Activated naive CD4-positive, alpha-beta T cell treated with anti-CD3 and anti-CD28 coated beads for 36 hours (primary cell): ENCODE data around the gene AMN. TPM values are rescaled to one million over a fixed set of nuclear protein-coding genes. Genes with fewer than 3 reads are reported as not detected.

Experiments
- CTCF ChIA-PET: fragments of 350-600 bp; sonication (Branson Sonifier 250); formaldehyde crosslinking; loops from one replicate; lab custom pipeline; 2021; ENCODE audit warnings: antibody characterized with exemption; lab: Charles Lee
- DNase-seq: peaks from one replicate; pipeline ENCODE4 v3.0.0-alpha.2; 2020
- H3K27ac Mint-ChIP-seq: one replicate; pipeline ENCODE4 v1.8.0; 2021; ENCODE audit warnings: mild to moderate bottlenecking, mixed read lengths
- H3K27me3 Mint-ChIP-seq: one replicate; pipeline ENCODE4 v1.8.0; 2021; ENCODE audit warnings: low read depth, mixed read lengths
- H3K36me3 Mint-ChIP-seq: one replicate; pipeline ENCODE4 v1.8.0; 2021; ENCODE audit warnings: low read depth, mixed read lengths
- H3K4me1 Mint-ChIP-seq: one replicate; pipeline ENCODE4 v1.8.0; 2021; ENCODE audit warnings: low read depth, mixed read lengths
- H3K4me3 Mint-ChIP-seq: one replicate; pipeline ENCODE4 v1.8.0; 2021; ENCODE audit warnings: mild to moderate bottlenecking, moderate library complexity, mixed read lengths
- H3K9me3 Mint-ChIP-seq: one replicate; pipeline ENCODE4 v1.8.0; 2021; ENCODE audit warnings: mixed read lengths
- intact Hi-C: fragments of 100-400 bp; cut with micrococcal nuclease; formaldehyde crosslinking; loops from one replicate; pipeline ENCODE4 v1.15.1; 2023
- total RNA-seq, 2 experiments: library from RNA; stranded (reverse); gene quantifications; one replicate each; pipeline ENCODE4 v1.2.3, GENCODE V29; 2021

The AMN gene
- total RNA-seq, 2 experiments from 2014 or later, result 0.33 to 0.37 TPM

- CTCF ChIA-PET, result no interaction called here
- H3K36me3 Mint-ChIP-seq, result no peaks in the 10 kb centered on the region
- intact Hi-C loops, result no loop called here
- DNase-seq, result no peak
- H3K4me3 Mint-ChIP-seq, result no peak overlapping the region
- H3K27ac Mint-ChIP-seq, result no peak overlapping the region
- H3K9me3 Mint-ChIP-seq, result no peaks in the 10 kb centered on the region
- peaks cover 3% of the 10 kb centered on the region for H3K27me3 Mint-ChIP-seq
- no peaks in the 10 kb centered on the region for H3K4me1 Mint-ChIP-seq
These were observed 13.3 kb downstream of the AMN start for GRCh38 chr14:102935756-102936155.

- no peak overlapping the region for H3K27ac Mint-ChIP-seq
- H3K36me3 Mint-ChIP-seq, result no peaks in the 10 kb centered on the region
- no peaks in the 10 kb centered on the region for H3K27me3 Mint-ChIP-seq
- intact Hi-C loops, result no loop called here
- DNase-seq, result no peak
- no peak overlapping the region for H3K4me3 Mint-ChIP-seq
- CTCF ChIA-PET, result no interaction called here
- no peaks in the 10 kb centered on the region for H3K9me3 Mint-ChIP-seq
- no peaks in the 10 kb centered on the region for H3K4me1 Mint-ChIP-seq
These were observed 15.1 kb downstream of the AMN start for GRCh38 chr14:102937331-102938175.

DNA sequence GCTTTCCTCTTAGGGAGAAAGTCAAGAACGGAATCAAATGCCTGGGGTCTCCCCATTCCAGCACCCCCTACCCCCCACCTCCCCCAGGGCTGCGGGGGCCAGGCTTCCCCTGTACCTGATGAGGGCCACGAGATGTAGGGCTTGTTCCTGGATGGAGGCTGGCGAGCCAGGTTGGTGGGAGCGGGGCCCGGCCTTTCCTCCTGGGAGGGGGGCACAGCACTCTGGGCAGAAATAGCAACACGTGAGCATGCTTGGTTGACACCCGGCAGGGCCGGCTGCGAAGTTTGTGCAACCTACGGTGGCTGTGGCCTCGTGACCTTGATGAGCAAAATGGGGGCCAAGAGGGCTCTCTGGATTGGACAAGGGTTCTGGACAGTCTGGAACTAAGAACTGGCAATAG is 15.7 kb downstream of the AMN start:
- CTCF ChIA-PET, result no interaction called here
- H3K36me3 Mint-ChIP-seq, result no peaks in the 10 kb centered on the region
- no peaks in the 10 kb centered on the region for H3K4me1 Mint-ChIP-seq
- H3K27ac Mint-ChIP-seq, result no peak overlapping the region
- intact Hi-C loops, result no loop called here
- no peaks in the 10 kb centered on the region for H3K27me3 Mint-ChIP-seq
- H3K9me3 Mint-ChIP-seq, result no peaks in the 10 kb centered on the region
- no peak for DNase-seq
- no peak overlapping the region for H3K4me3 Mint-ChIP-seq

DNA sequence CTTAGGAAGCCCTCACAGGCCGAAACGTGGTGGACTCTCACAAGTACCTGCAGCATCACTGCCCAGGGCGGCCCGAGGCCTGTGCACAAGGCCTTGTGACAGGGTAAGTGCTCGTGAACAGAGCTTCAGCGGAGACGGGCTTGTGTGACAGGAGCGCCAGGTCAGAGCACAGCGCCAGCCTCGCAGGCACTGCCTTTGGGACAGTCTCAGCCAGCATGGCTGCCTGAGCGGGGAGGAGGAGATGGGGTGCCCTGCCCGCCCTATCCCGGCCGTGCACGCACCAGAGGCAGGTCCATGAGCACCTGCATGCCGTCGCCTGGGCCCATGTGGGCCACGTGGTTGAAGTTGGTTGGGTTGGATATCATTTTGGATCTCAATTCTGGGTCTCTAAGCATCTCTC is 16.9 kb downstream of the AMN start:
- intact Hi-C loops, result no loop called here
- H3K36me3 Mint-ChIP-seq, result no peaks in the 10 kb centered on the region
- CTCF ChIA-PET, result no interaction called here

GRCh38 chr14:102939820-102940561 is 17.5 kb downstream of the AMN start:
- DNase-seq, result no peak
- Mint-ChIP-seq H3K4me1 (no peaks in the 10 kb centered on the region), H3K36me3 (no peaks in the 10 kb centered on the region), H3K27ac (no peak overlapping the region), H3K4me3 (no peak overlapping the region), H3K9me3 (no peaks in the 10 kb centered on the region), H3K27me3 (no peaks in the 10 kb centered on the region)
- intact Hi-C loops, result no loop called here
- CTCF ChIA-PET, result no interaction called here

More for the DNA sequence above, 16.9 kb downstream of the AMN start:
- H3K27me3 Mint-ChIP-seq, result no peaks in the 10 kb centered on the region
- no peak for DNase-seq
- H3K9me3 Mint-ChIP-seq, result no peaks in the 10 kb centered on the region
- no peaks in the 10 kb centered on the region for H3K4me1 Mint-ChIP-seq
- no peak overlapping the region for H3K4me3 Mint-ChIP-seq
- H3K27ac Mint-ChIP-seq, result no peak overlapping the region

- Mint-ChIP-seq H3K27ac (no peak overlapping the region), H3K4me3 (no peak overlapping the region), H3K4me1 (no peaks in the 10 kb centered on the region), H3K27me3 (no peaks in the 10 kb centered on the region), H3K9me3 (no peaks in the 10 kb centered on the region), H3K36me3 (no peaks in the 10 kb centered on the region)
- CTCF ChIA-PET, result interaction anchor here (0.6 kb wide), 1 partner anchor 164 kb away, joined by 3 read pairs; no protein-coding TSS in a partner anchor
- no peak for DNase-seq
- intact Hi-C loops, result no loop called here
These were observed 18.4 kb downstream of the AMN start for GRCh38 chr14:102940729-102941362.

- Mint-ChIP-seq H3K9me3 (no peaks in the 10 kb centered on the region), H3K36me3 (no peaks in the 10 kb centered on the region), H3K4me1 (peaks cover 2% of the 10 kb centered on the region), H3K4me3 (no peak overlapping the region), H3K27ac (no peak overlapping the region), H3K27me3 (no peaks in the 10 kb centered on the region)
- CTCF ChIA-PET, result no interaction called here
- DNase-seq, result no peak
- intact Hi-C loops, result no loop called here
These were observed 19.1 kb downstream of the AMN start for GRCh38 chr14:102941419-102942011.

GRCh38 chr14:102942069-102942468 is 19.6 kb downstream of the AMN start:
- Mint-ChIP-seq H3K4me1 (peaks cover 8% of the 10 kb centered on the region), H3K9me3 (no peaks in the 10 kb centered on the region), H3K27me3 (no peaks in the 10 kb centered on the region), H3K36me3 (no peaks in the 10 kb centered on the region), H3K4me3 (no peak overlapping the region), H3K27ac (no peak overlapping the region)
- intact Hi-C loops, result no loop called here
- no peak for DNase-seq
- CTCF ChIA-PET, result no interaction called here

GRCh38 chr14:102943454-102943853 is 21.0 kb downstream of the AMN start:
- Mint-ChIP-seq H3K4me1 (peaks cover 16% of the 10 kb centered on the region), H3K36me3 (no peaks in the 10 kb centered on the region), H3K27me3 (no peaks in the 10 kb centered on the region), H3K27ac (no peak overlapping the region), H3K4me3 (no peak overlapping the region), H3K9me3 (no peaks in the 10 kb centered on the region)
- no peak for DNase-seq
- CTCF ChIA-PET, result no interaction called here
- intact Hi-C loops, result no loop called here

GRCh38 chr14:102943979-102944378 is 21.5 kb downstream of the AMN start:
- Mint-ChIP-seq H3K36me3 (no peaks in the 10 kb centered on the region), H3K27me3 (no peaks in the 10 kb centered on the region), H3K27ac (no peak overlapping the region), H3K9me3 (no peaks in the 10 kb centered on the region), H3K4me1 (peaks cover 19% of the 10 kb centered on the region), H3K4me3 (no peak overlapping the region)
- DNase-seq, result no peak
- intact Hi-C loops, result no loop called here
- CTCF ChIA-PET, result no interaction called here

DNA sequence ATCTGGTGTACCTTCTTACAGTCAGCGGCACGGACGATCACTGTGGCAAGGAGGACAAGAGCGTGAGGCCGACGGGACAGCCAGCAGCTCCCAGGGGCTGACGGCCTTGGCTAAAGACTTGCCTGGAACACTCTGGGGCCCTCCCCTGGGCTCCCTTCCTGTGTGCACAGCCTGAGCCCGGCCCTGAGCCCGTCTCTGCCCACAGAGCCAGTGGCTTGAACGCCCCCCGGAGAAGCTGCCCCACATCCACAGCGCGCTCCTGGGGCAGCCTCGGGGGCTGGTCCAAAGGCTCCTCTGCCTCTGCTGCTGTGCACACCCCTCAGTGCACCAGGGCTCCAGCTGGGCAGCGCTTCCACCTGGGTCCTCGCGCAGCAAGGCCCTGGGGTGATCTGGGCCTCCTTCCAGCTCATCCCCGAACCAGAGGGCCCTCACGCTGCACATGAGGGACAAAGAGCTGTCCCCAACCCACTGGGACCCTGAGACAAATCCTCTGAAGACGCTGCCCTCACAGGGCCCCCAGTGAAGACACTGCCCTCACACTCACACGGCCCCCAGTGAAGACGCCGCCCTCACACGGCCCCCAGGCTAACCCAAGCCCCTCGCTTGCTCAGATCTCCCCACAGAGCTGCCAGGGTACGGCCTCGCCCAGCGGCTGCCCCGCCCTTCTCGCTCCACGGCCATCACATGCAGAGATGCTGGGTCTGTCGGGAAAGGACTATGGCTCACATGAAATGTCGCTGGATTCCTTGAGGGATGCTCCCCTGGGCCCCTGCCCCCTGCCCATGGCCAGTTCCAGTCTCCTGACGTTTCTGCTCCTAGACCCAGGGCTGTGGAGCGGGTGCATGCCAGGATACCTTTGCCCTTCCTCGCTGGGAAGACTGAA is 22.2 kb downstream of the AMN start:
- no peak for DNase-seq
- CTCF ChIA-PET, result interaction anchor here (0.6 kb wide), 1 partner anchor 1203 kb away, joined by 4 read pairs; no protein-coding TSS in a partner anchor
- Mint-ChIP-seq H3K9me3 (no peaks in the 10 kb centered on the region), H3K4me3 (no peak overlapping the region), H3K27me3 (no peaks in the 10 kb centered on the region), H3K27ac (no peak overlapping the region), H3K36me3 (no peaks in the 10 kb centered on the region), H3K4me1 (peaks cover 26% of the 10 kb centered on the region)
- intact Hi-C loops, result no loop called here
